Measurements from ENCODE around the gene BBIP1. TPM values are rescaled to one million over a fixed set of nuclear protein-coding genes. Genes with fewer than 3 reads are reported as not detected.

BBIP1 gene
- total RNA-seq, 2 experiments from 2014 or later: 32.4 to 34.4 TPM

GRCh38 chr10:110932505-110933180, 13.7 kb upstream of the BBIP1 start:
- H3K4me3 ChIP-seq (ENCODE audit: low read depth, low read length, poor library complexity, severe bottlenecking): no peak overlapping the region
- TF ChIP-seq EZH2phosphoT487 (IDR thresholded peaks at IDR 0.05; ENCODE audit: borderline replicate concordance, low read depth, low read length) (no peak), CTCF (conservative IDR thresholded peaks at IDR 0.05; ENCODE audit: low read length) (no peak)
- DNase-seq (ENCODE audit: low spot score): no peak
- H3K36me3 ChIP-seq (ENCODE audit: insufficient read depth, low read length): peaks cover 64% of the 10 kb centered on the region
- no peaks in the 10 kb centered on the region for H3K9me2 ChIP-seq (ENCODE audit: insufficient read depth, low read length)
- peaks cover 100% of the 10 kb centered on the region for H3K79me2 ChIP-seq (ENCODE audit: insufficient read depth, low read depth, low read length)
- H3K9me3 ChIP-seq (ENCODE audit: low read length): peaks cover 8% of the 10 kb centered on the region; the same call in 1 of the 2 replicates
- BruUV-seq (replicated peaks): no TSS peak
- POLR2A ChIA-PET: interaction anchor here (1.0 kb wide), 1 partner anchor 28 kb away, joined by 5 read pairs; no protein-coding TSS in a partner anchor
- H4K20me1 ChIP-seq (ENCODE audit: insufficient read depth, low read length): peaks cover 60% of the 10 kb centered on the region
- no peak overlapping the region for H3K4me2 ChIP-seq (ENCODE audit: low read length)
- peaks cover 36% of the 10 kb centered on the region for H3K4me1 ChIP-seq (ENCODE audit: insufficient read depth, low read length, poor library complexity, severe bottlenecking)
- CTCF ChIA-PET (ENCODE audit: unreplicated experiment): no interaction called here
- H3K27ac ChIP-seq (ENCODE audit: low read depth, low read length, poor library complexity, severe bottlenecking): no peak overlapping the region
- H2AFZ ChIP-seq (ENCODE audit: low read length): no peak overlapping the region
- intact Hi-C loops (cut with micrococcal nuclease; ENCODE audit: unreplicated experiment): no loop called here

DNA sequence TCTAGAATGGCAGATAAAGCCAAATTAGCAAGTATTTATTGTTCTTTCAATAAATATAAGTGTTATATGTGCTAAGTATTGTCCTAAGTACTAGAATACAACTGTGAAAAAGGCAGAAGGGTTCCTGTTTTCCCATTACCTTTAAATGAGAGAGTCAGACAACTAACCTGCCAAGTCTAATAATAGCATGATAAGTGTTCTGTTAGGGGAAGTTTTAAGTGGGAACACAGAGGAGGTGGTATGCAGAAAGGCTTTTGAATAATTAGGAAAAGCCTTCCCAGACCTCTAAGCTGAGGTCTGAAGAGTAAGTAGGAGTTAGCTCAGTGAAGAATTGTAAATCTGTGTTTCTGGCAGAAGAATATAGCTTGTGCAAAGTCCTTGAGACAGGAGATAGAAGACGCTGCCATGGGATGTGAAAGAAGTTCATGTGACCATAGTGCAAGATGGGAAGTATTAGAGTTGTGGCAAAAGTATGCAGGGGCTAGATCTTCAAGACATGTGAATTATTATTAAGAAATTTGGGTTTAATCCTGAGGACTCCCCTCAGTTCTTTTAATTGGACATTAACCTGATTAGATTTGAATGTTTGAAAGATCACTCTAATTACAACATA, 12.9 kb upstream of the BBIP1 start:
- H3K36me3 ChIP-seq (ENCODE audit: insufficient read depth, low read length): peaks cover 64% of the 10 kb centered on the region
- peaks cover 36% of the 10 kb centered on the region for H3K4me1 ChIP-seq (ENCODE audit: insufficient read depth, low read length, poor library complexity, severe bottlenecking)
- H3K27ac ChIP-seq (ENCODE audit: low read depth, low read length, poor library complexity, severe bottlenecking): no peak overlapping the region
- H3K4me3 ChIP-seq (ENCODE audit: low read depth, low read length, poor library complexity, severe bottlenecking): no peak overlapping the region
- ChIA-PET CTCF (ENCODE audit: unreplicated experiment) (no interaction called here), POLR2A (no interaction called here)
- intact Hi-C loops (cut with micrococcal nuclease; ENCODE audit: unreplicated experiment): no loop called here
- no TSS peak for BruUV-seq (replicated peaks)
- H3K79me2 ChIP-seq (ENCODE audit: insufficient read depth, low read depth, low read length): peaks cover 100% of the 10 kb centered on the region
- no peak for DNase-seq (ENCODE audit: low spot score)
- H4K20me1 ChIP-seq (ENCODE audit: insufficient read depth, low read length): peaks cover 64% of the 10 kb centered on the region
- TF ChIP-seq EZH2phosphoT487 (IDR thresholded peaks at IDR 0.05; ENCODE audit: borderline replicate concordance, low read depth, low read length): no peak
- TF ChIP-seq CTCF (conservative IDR thresholded peaks at IDR 0.05; ENCODE audit: low read length): no peak
- no peak overlapping the region for H3K4me2 ChIP-seq (ENCODE audit: low read length)
- H3K9me3 ChIP-seq (ENCODE audit: low read length): peaks cover 11% of the 10 kb centered on the region; the same call in 1 of the 2 replicates
- no peaks in the 10 kb centered on the region for H3K9me2 ChIP-seq (ENCODE audit: insufficient read depth, low read length)
- H2AFZ ChIP-seq (ENCODE audit: low read length): no peak overlapping the region

DNA sequence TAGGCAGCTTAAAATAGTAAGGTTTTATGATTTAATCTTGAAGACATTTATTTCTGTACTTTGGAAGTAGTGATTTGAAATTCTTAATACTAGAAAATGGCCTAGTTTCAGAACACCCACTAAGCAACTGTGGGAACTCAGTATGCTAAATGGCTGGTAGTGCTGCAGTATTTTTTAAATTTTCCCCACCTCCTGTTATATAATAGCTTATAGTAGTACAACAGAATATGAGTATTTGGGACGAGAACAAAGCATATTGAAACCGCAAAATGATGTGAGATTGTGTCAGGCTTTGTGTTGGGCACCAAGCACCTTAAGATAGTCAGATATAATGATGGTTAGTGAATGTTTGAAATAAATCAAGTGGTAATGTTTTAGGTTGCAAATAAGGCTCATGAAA, 8.5 kb upstream of the BBIP1 start:
- peaks cover 5% of the 10 kb centered on the region; the same call in 1 of the 2 replicates for H3K9me3 ChIP-seq (ENCODE audit: low read length)
- no peak overlapping the region for H2AFZ ChIP-seq (ENCODE audit: low read length)
- peaks cover 71% of the 10 kb centered on the region for H4K20me1 ChIP-seq (ENCODE audit: insufficient read depth, low read length)
- H3K4me2 ChIP-seq (ENCODE audit: low read length): no peak overlapping the region
- CTCF ChIA-PET (ENCODE audit: unreplicated experiment): no interaction called here
- peaks cover 100% of the 10 kb centered on the region for H3K79me2 ChIP-seq (ENCODE audit: insufficient read depth, low read depth, low read length)
- peaks cover 73% of the 10 kb centered on the region for H3K4me1 ChIP-seq (ENCODE audit: insufficient read depth, low read length, poor library complexity, severe bottlenecking)
- DNase-seq (ENCODE audit: low spot score): no peak
- H3K9me2 ChIP-seq (ENCODE audit: insufficient read depth, low read length): no peaks in the 10 kb centered on the region
- no peak overlapping the region for H3K27ac ChIP-seq (ENCODE audit: low read depth, low read length, poor library complexity, severe bottlenecking)
- no TSS peak for BruUV-seq (replicated peaks)
- H3K4me3 ChIP-seq (ENCODE audit: low read depth, low read length, poor library complexity, severe bottlenecking): no peak overlapping the region
- H3K36me3 ChIP-seq (ENCODE audit: insufficient read depth, low read length): peaks cover 63% of the 10 kb centered on the region
- POLR2A ChIA-PET: interaction anchor here (0.6 to 2.6 kb wide), 6 partner anchors 8 to 713 kb away, joined by 3 to 13 read pairs (median 6); partner anchors contain the start of genes BBIP1 and SHOC2
- intact Hi-C loops (cut with micrococcal nuclease; ENCODE audit: unreplicated experiment): loop anchor here (10.0 kb wide), 1 partner anchor 713 kb away; no protein-coding TSS in a partner anchor
- TF ChIP-seq CTCF (conservative IDR thresholded peaks at IDR 0.05; ENCODE audit: low read length) (no peak), EZH2phosphoT487 (IDR thresholded peaks at IDR 0.05; ENCODE audit: borderline replicate concordance, low read depth, low read length) (no peak)
